Central memory CD8-positive, alpha-beta T cell (primary cell): ENCODE data around the gene TAF1B.

Source experiments
- ATAC-seq: fragments of 150-1000 bp; cut with Tn5 transposase; replicated peaks from 2 replicates; pipeline ENCODE4 v1.10.0; 2022; ENCODE audit warnings: mild to moderate bottlenecking, moderate FRiP score, moderate number of reproducible peaks; ENCODE audit not compliant: poor library complexity, severe bottlenecking; ENCODE audit errors: extremely low read depth
- DNase-seq, 2 donors: peaks; one replicate each; pipeline ENCODE4 v3.0.0; 2021; ENCODE audit warnings: low spot score in 2 of 2
- H3K27ac Mint-ChIP-seq: one replicate; pipeline ENCODE4 v1.8.0; 2022; ENCODE audit warnings: low read depth, mild to moderate bottlenecking, moderate library complexity, mixed read lengths
- H3K27me3 Mint-ChIP-seq: one replicate; pipeline ENCODE4 v1.8.0; 2022; ENCODE audit warnings: mixed read lengths
- H3K36me3 Mint-ChIP-seq: one replicate; pipeline ENCODE4 v1.8.0; 2022; ENCODE audit warnings: mild to moderate bottlenecking, moderate library complexity, mixed read lengths; ENCODE audit not compliant: insufficient read depth
- H3K4me1 Mint-ChIP-seq: one replicate; pipeline ENCODE4 v1.8.0; 2022; ENCODE audit warnings: mixed read lengths
- H3K4me3 Mint-ChIP-seq: one replicate; pipeline ENCODE4 v1.8.0; 2022; ENCODE audit warnings: mild to moderate bottlenecking, moderate library complexity, mixed read lengths
- H3K9me3 Mint-ChIP-seq: one replicate; pipeline ENCODE4 v1.8.0; 2022; ENCODE audit warnings: mixed read lengths

Gene TAF1B

GRCh38 chr2:9802576-9802993 is 40.7 kb upstream of the TAF1B start:
- no peak overlapping the region for H3K4me3 Mint-ChIP-seq
- H3K9me3 Mint-ChIP-seq, result no peaks in the 10 kb centered on the region
- H3K36me3 Mint-ChIP-seq, result peaks cover 5% of the 10 kb centered on the region
- ATAC-seq (no peak), DNase-seq (no peak)
- H3K27me3 Mint-ChIP-seq, result no peaks in the 10 kb centered on the region
- no peak overlapping the region for H3K27ac Mint-ChIP-seq
- H3K4me1 Mint-ChIP-seq, result peaks cover 29% of the 10 kb centered on the region

GRCh38 chr2:9803023-9803805 is 40.1 kb upstream of the TAF1B start:
- Mint-ChIP-seq H3K4me3 (no peak overlapping the region), H3K4me1 (peaks cover 25% of the 10 kb centered on the region), H3K36me3 (peaks cover 5% of the 10 kb centered on the region), H3K27ac (no peak overlapping the region), H3K9me3 (no peaks in the 10 kb centered on the region), H3K27me3 (no peaks in the 10 kb centered on the region)
- DNase-seq (no peak), ATAC-seq (no peak)

GRCh38 chr2:9805435-9806297 is 37.6 kb upstream of the TAF1B start:
- ATAC-seq, result no peak
- Mint-ChIP-seq H3K36me3 (peaks cover 2% of the 10 kb centered on the region), H3K4me3 (no peak overlapping the region), H3K4me1 (peaks cover 6% of the 10 kb centered on the region), H3K9me3 (no peaks in the 10 kb centered on the region), H3K27ac (no peak overlapping the region), H3K27me3 (no peaks in the 10 kb centered on the region)
- no peak for DNase-seq

GRCh38 chr2:9806298-9806610 is 37.0 kb upstream of the TAF1B start:
- Mint-ChIP-seq H3K27me3 (no peaks in the 10 kb centered on the region), H3K4me1 (peaks cover 4% of the 10 kb centered on the region), H3K4me3 (no peak overlapping the region), H3K9me3 (no peaks in the 10 kb centered on the region), H3K36me3 (peaks cover 2% of the 10 kb centered on the region), H3K27ac (no peak overlapping the region)
- ATAC-seq, result no peak
- DNase-seq, result no peak

GRCh38 chr2:9806656-9807055 is 36.6 kb upstream of the TAF1B start:
- Mint-ChIP-seq H3K4me1 (no peaks in the 10 kb centered on the region), H3K27me3 (no peaks in the 10 kb centered on the region), H3K4me3 (no peak overlapping the region), H3K9me3 (no peaks in the 10 kb centered on the region), H3K36me3 (peaks cover 2% of the 10 kb centered on the region), H3K27ac (no peak overlapping the region)
- DNase-seq (no peak), ATAC-seq (no peak)

GRCh38 chr2:9807056-9807455 is 36.2 kb upstream of the TAF1B start:
- ATAC-seq (no peak), DNase-seq (no peak)
- Mint-ChIP-seq H3K4me1 (no peaks in the 10 kb centered on the region), H3K27ac (no peak overlapping the region), H3K4me3 (no peak overlapping the region), H3K27me3 (no peaks in the 10 kb centered on the region), H3K36me3 (peaks cover 2% of the 10 kb centered on the region), H3K9me3 (no peaks in the 10 kb centered on the region)

- Mint-ChIP-seq H3K4me1 (no peaks in the 10 kb centered on the region), H3K9me3 (no peaks in the 10 kb centered on the region), H3K27ac (no peak overlapping the region), H3K36me3 (peaks cover 2% of the 10 kb centered on the region), H3K4me3 (no peak overlapping the region), H3K27me3 (peaks cover 4% of the 10 kb centered on the region)
- ATAC-seq (no peak), DNase-seq (no peak)
Observed at GRCh38 chr2:9807555-9808305, 35.5 kb upstream of the TAF1B start.

GRCh38 chr2:9808334-9809063 is 34.8 kb upstream of the TAF1B start:
- Mint-ChIP-seq H3K27me3 (peaks cover 6% of the 10 kb centered on the region), H3K4me1 (no peaks in the 10 kb centered on the region), H3K27ac (no peak overlapping the region), H3K36me3 (peaks cover 2% of the 10 kb centered on the region), H3K9me3 (no peaks in the 10 kb centered on the region), H3K4me3 (no peak overlapping the region)
- DNase-seq, result no peak
- ATAC-seq, result no peak

- peaks cover 6% of the 10 kb centered on the region for H3K27me3 Mint-ChIP-seq
- ATAC-seq (no peak), DNase-seq (no peak)
- H3K27ac Mint-ChIP-seq, result no peak overlapping the region
- H3K4me1 Mint-ChIP-seq, result peaks cover 5% of the 10 kb centered on the region
- no peak overlapping the region for H3K4me3 Mint-ChIP-seq
- H3K36me3 Mint-ChIP-seq, result peaks cover 2% of the 10 kb centered on the region
- no peaks in the 10 kb centered on the region for H3K9me3 Mint-ChIP-seq
Observed at GRCh38 chr2:9809064-9809356, 34.3 kb upstream of the TAF1B start.

- Mint-ChIP-seq H3K9me3 (no peaks in the 10 kb centered on the region), H3K4me1 (peaks cover 7% of the 10 kb centered on the region), H3K27me3 (peaks cover 6% of the 10 kb centered on the region), H3K27ac (no peak overlapping the region), H3K36me3 (peaks cover 2% of the 10 kb centered on the region), H3K4me3 (no peak overlapping the region)
- no peak for DNase-seq
- ATAC-seq, result no peak
Observed at GRCh38 chr2:9809448-9810088, 33.7 kb upstream of the TAF1B start.

GRCh38 chr2:9811216-9811615 is 32.1 kb upstream of the TAF1B start:
- H3K4me1 Mint-ChIP-seq, result peaks cover 11% of the 10 kb centered on the region
- H3K36me3 Mint-ChIP-seq, result peaks cover under 1% of the 10 kb centered on the region
- H3K4me3 Mint-ChIP-seq, result no peak overlapping the region
- no peak for ATAC-seq
- H3K9me3 Mint-ChIP-seq, result no peaks in the 10 kb centered on the region
- peaks cover 6% of the 10 kb centered on the region for H3K27me3 Mint-ChIP-seq
- no peak for DNase-seq
- H3K27ac Mint-ChIP-seq, result no peak overlapping the region
